ENCODE results near the gene FCRL1. TPM values are rescaled to one million over a fixed set of nuclear protein-coding genes. Genes with fewer than 3 reads are reported as not detected.

Gene FCRL1
- polyA plus RNA-seq, 6 donors from 2014 or later: 294 to 743 (median 458) TPM

- Mint-ChIP-seq H3K9me3 (peaks cover 0 to 5% (median 0%) of the 10 kb centered on the region in 7 donors), H3K27ac (peak overlapping the region in 2 of 6 donors; percentile 59 to 68), H3K27me3 (no peaks in the 10 kb centered on the region), H3K4me1 (peaks cover 29 to 52% (median 45%) of the 10 kb centered on the region in 3 donors), H3K4me3 (peak overlapping the region in 1 of 8 donors; percentile 20), H3K36me3 (no peaks in the 10 kb centered on the region)
- ATAC-seq (ENCODE audit: low read depth in 2 of 2): no peak
- DNase-seq: no peak
Measured at GRCh38 chr1:157831968-157832626, 12.2 kb upstream of the FCRL1 start.

DNA sequence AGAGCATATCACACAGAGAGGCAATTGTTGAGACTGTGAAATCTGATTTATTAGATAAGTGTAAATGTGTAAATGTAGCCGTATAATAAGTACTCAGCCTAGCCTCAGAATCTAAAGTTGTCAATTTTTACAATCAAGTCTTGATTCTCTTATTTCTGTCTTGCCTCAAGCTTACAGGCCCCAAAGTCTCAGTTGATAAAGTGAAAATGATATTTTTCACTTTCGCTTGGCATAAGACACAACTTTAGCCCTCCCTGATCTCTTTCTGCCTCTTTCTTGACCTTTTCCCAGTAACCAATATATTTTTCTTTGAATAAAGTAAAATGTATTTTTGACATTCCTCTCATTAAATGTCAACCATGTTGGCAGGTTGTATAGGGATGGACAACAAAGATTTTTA, 11.0 kb upstream of the FCRL1 start:
- peak overlapping the region in 2 of 6 donors; percentile 7 to 22 for H3K27ac Mint-ChIP-seq
- no peak for DNase-seq
- no peak for ATAC-seq (ENCODE audit: low read depth in 2 of 2)
- no peaks in the 10 kb centered on the region for H3K36me3 Mint-ChIP-seq
- H3K9me3 Mint-ChIP-seq: peaks cover 0 to 3% (median 0%) of the 10 kb centered on the region in 7 donors
- no peaks in the 10 kb centered on the region for H3K27me3 Mint-ChIP-seq
- no peak overlapping the region for H3K4me3 Mint-ChIP-seq
- H3K4me1 Mint-ChIP-seq: peaks cover 29 to 50% (median 45%) of the 10 kb centered on the region in 3 donors

DNA sequence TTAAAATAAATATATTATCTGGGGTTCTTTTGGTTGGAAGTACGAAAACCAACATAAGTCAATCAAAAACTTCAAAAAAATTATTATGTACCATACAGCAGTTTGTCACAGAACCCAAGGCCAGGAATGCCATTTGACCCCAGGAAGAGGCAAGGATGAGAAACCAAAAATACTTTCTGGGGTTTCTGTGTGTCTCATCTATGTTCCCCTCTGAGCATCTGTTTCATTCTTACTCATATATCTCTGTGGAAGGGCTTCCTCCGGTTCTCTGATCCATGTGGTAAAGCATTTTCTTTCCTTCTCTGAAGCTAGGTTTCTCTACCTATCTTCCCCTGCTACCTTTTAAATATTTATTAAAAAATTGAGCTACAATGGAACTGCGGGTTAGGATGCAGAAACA, 9.8 kb upstream of the FCRL1 start:
- H3K4me1 Mint-ChIP-seq: peaks cover 29 to 54% (median 50%) of the 10 kb centered on the region in 3 donors
- H3K27me3 Mint-ChIP-seq: no peaks in the 10 kb centered on the region
- H3K4me3 Mint-ChIP-seq: peak overlapping the region in 1 of 8 donors; percentile 1
- DNase-seq (no peak), ATAC-seq (ENCODE audit: low read depth in 2 of 2) (no peak)
- no peak overlapping the region for H3K27ac Mint-ChIP-seq
- H3K9me3 Mint-ChIP-seq: peaks cover 0 to 3% (median 0%) of the 10 kb centered on the region in 7 donors
- no peaks in the 10 kb centered on the region for H3K36me3 Mint-ChIP-seq

DNA sequence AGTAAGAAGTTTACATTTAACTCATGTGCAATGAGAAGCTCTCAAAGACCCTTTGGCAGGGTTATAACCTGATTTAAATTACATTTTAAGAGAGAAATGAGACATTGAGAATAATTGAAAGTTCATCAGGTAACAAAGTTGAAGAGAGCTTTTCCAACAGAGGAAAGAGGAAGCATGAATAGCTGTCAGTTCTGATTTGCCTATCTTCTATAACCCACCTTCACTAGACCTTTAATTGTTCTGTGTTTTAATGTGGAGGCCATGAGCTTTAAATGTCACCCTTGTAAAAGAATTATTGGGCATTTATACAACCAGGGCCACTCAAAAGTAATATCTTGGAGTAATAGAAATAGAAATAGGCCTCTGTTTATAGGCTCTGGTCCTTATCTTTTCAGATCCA, 9.3 kb upstream of the FCRL1 start:
- Mint-ChIP-seq H3K9me3 (peaks cover 0 to 3% (median 0%) of the 10 kb centered on the region in 7 donors), H3K27ac (no peak overlapping the region), H3K4me3 (peak overlapping the region in 3 of 8 donors; percentile 2 to 61 (median 4)), H3K36me3 (no peaks in the 10 kb centered on the region), H3K27me3 (no peaks in the 10 kb centered on the region), H3K4me1 (peaks cover 32 to 59% (median 46%) of the 10 kb centered on the region in 3 donors)
- ATAC-seq (ENCODE audit: low read depth in 2 of 2) (peak; percentile 74), DNase-seq (no peak)

GRCh38 chr1:157820299-157820698, 379 bp upstream of the FCRL1 start:
- Mint-ChIP-seq H3K27me3 (no peaks in the 10 kb centered on the region), H3K36me3 (peaks cover 11 to 13% of the 10 kb centered on the region in 2 donors), H3K9me3 (no peaks in the 10 kb centered on the region), H3K27ac (peak overlapping the region in 2 of 6 donors; percentile 43 to 92), H3K4me3 (no peak overlapping the region), H3K4me1 (peaks cover 37 to 61% (median 40%) of the 10 kb centered on the region in 3 donors)
- no peak for DNase-seq
- ATAC-seq (ENCODE audit: low read depth in 2 of 2): peak; percentile 5

DNA sequence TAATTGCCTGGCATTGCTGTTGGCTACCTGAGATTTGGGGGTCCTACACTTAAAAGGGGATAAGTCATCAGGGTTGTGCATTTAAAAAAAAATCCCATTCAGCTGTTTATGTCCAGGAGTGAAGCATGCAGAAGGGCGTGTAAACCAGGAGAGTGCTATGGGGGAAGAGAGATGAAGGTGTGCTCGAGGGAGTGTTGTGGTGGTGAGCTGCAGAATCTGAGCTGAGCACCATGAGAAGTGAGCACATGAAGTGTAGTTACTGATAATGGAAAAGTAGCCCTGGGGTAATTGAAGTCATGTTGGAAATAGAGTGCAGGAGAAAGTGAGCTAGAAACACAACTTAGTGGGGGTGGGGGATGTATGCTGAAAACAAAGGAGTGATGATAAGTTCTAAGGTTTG, 705 bp downstream of the FCRL1 start:
- H3K4me3 Mint-ChIP-seq: no peak overlapping the region
- H3K27me3 Mint-ChIP-seq: no peaks in the 10 kb centered on the region
- peaks cover 42 to 57% (median 42%) of the 10 kb centered on the region in 3 donors for H3K4me1 Mint-ChIP-seq
- peaks cover 19 to 21% of the 10 kb centered on the region in 2 donors for H3K36me3 Mint-ChIP-seq
- DNase-seq (no peak), ATAC-seq (ENCODE audit: low read depth in 2 of 2) (no peak)
- no peak overlapping the region for H3K27ac Mint-ChIP-seq
- no peaks in the 10 kb centered on the region for H3K9me3 Mint-ChIP-seq

GRCh38 chr1:157813269-157813668, 6.7 kb downstream of the FCRL1 start:
- DNase-seq (no peak), ATAC-seq (ENCODE audit: low read depth in 2 of 2) (no peak)
- peaks cover 57 to 76% (median 66%) of the 10 kb centered on the region in 3 donors for H3K4me1 Mint-ChIP-seq
- H3K27ac Mint-ChIP-seq: peak overlapping the region in 5 of 6 donors; percentile 79 to 96 (median 91)
- H3K36me3 Mint-ChIP-seq: peaks cover 57 to 58% of the 10 kb centered on the region in 2 donors
- peaks cover 0 to 7% (median 4%) of the 10 kb centered on the region in 7 donors for H3K9me3 Mint-ChIP-seq
- no peak overlapping the region for H3K4me3 Mint-ChIP-seq
- no peaks in the 10 kb centered on the region for H3K27me3 Mint-ChIP-seq

- peaks cover 77 to 96% (median 88%) of the 10 kb centered on the region in 3 donors for H3K4me1 Mint-ChIP-seq
Measured at GRCh38 chr1:157806431-157807149, 13.3 kb downstream of the FCRL1 start.

DNA sequence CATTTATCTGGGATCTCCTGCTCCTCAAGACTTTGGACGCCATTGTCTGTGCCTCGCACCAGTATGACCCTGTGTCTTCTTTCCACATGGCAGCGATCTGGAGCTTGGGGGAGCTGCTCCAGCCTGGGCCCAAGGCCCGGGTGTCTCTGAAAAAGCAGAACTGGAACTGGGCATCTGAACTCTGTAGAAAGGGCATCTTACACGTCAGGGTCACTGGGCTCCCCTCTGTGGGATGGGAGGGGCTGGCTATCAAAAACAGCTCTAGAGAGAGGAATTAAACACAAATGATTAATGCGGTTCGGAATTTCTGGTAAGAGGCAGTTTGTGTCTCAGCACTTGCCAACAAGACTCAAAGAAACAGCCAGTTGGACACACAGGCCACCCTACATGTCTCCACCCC, 16.1 kb downstream of the FCRL1 start:
- H3K27ac Mint-ChIP-seq: peak overlapping the region; percentile 83 to 99 (median 94)
- DNase-seq (peak; percentile 31), ATAC-seq (ENCODE audit: low read depth in 2 of 2) (no peak)
- H3K9me3 Mint-ChIP-seq: no peaks in the 10 kb centered on the region
- H3K36me3 Mint-ChIP-seq: peaks cover 35 to 46% of the 10 kb centered on the region in 2 donors
- peak overlapping the region in 7 of 8 donors; percentile 62 to 91 (median 79) for H3K4me3 Mint-ChIP-seq
- peaks cover 79 to 97% (median 97%) of the 10 kb centered on the region in 3 donors for H3K4me1 Mint-ChIP-seq
- H3K27me3 Mint-ChIP-seq: no peaks in the 10 kb centered on the region

More at GRCh38 chr1:157806431-157807149, 13.3 kb downstream of the FCRL1 start:
- Mint-ChIP-seq H3K27ac (peak overlapping the region; percentile 83 to 99 (median 96)), H3K9me3 (no peaks in the 10 kb centered on the region), H3K4me3 (peak overlapping the region; percentile 56 to 93 (median 84)), H3K27me3 (no peaks in the 10 kb centered on the region), H3K36me3 (peaks cover 48 to 52% of the 10 kb centered on the region in 2 donors)
- ATAC-seq (ENCODE audit: low read depth in 2 of 2) (peak; percentile 95 to 96), DNase-seq (peak; percentile 88)

GRCh38 chr1:157799996-157800395, 19.9 kb downstream of the FCRL1 start:
- Mint-ChIP-seq H3K4me1 (peaks cover 59 to 84% (median 77%) of the 10 kb centered on the region in 3 donors), H3K36me3 (peaks cover 39 to 48% of the 10 kb centered on the region in 2 donors), H3K4me3 (no peak overlapping the region), H3K27me3 (no peaks in the 10 kb centered on the region), H3K27ac (peak overlapping the region in 2 of 6 donors; percentile 29 to 74), H3K9me3 (peaks cover 0 to 1% (median 0%) of the 10 kb centered on the region in 7 donors)
- no peak for DNase-seq
- ATAC-seq (ENCODE audit: low read depth in 2 of 2): no peak

DNA sequence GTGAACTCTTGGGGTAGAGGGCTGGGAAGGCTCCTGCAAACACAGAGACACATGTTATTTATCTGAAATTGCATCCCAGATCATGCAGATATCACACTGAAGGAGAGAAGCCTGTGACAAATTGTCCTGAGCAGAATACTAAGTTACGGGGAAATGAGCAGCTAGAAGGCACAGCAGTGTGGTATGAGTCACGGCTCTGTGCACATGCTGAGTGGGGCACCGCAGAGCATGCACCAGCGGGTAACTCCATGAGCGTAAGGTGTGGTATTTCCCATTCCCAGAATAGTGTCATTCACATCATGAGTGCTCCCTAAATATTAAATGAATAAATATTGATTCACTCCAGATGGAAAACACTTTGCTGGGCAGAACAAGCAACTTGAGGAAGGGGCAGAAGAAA, 21.7 kb downstream of the FCRL1 start:
- ATAC-seq (ENCODE audit: low read depth in 2 of 2) (peak; percentile 74 to 88), DNase-seq (no peak)
- peaks cover 43 to 66% (median 61%) of the 10 kb centered on the region in 3 donors for H3K4me1 Mint-ChIP-seq
- H3K27me3 Mint-ChIP-seq: no peaks in the 10 kb centered on the region
- peaks cover 2 to 13% (median 11%) of the 10 kb centered on the region in 7 donors for H3K9me3 Mint-ChIP-seq
- peaks cover 37 to 53% of the 10 kb centered on the region in 2 donors for H3K36me3 Mint-ChIP-seq
- peak overlapping the region in 7 of 8 donors; percentile 13 to 81 (median 51) for H3K4me3 Mint-ChIP-seq
- H3K27ac Mint-ChIP-seq: peak overlapping the region; percentile 52 to 92 (median 80)

- H3K4me1 Mint-ChIP-seq: peaks cover 82 to 94% (median 90%) of the 10 kb centered on the region in 3 donors
Measured at GRCh38 chr1:157785248-157785647, 34.7 kb downstream of the FCRL1 start.

DNA sequence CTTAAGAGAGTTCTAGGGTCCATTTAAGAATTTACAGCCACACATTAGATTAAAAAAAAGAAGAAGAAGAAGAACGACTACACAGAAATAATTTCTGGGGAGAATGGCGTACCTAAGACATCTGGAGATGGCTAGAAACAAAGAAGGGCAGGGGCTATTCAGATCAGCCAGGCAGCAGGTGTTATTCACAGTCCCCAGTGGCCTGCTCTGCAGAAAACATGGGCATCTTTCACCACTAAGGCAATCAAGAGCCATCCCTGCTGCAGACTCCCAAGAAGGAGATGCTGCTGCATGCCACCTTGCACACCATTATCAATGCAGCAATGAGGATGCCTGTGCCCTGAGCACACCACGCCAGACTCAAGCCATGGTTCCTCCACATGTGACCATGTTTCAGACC, 35.1 kb downstream of the FCRL1 start:
- peak overlapping the region; percentile 29 to 82 (median 63) for H3K4me3 Mint-ChIP-seq

More at GRCh38 chr1:157785248-157785647, 34.7 kb downstream of the FCRL1 start:
- peak overlapping the region in 7 of 8 donors; percentile 29 to 82 (median 63) for H3K4me3 Mint-ChIP-seq
- DNase-seq (peak; percentile 31), ATAC-seq (ENCODE audit: low read depth in 2 of 2) (peak; percentile 21 to 23)
- no peaks in the 10 kb centered on the region for H3K9me3 Mint-ChIP-seq
- H3K36me3 Mint-ChIP-seq: peaks cover 20 to 22% of the 10 kb centered on the region in 2 donors
- H3K27ac Mint-ChIP-seq: peak overlapping the region; percentile 34 to 90 (median 71)
- H3K27me3 Mint-ChIP-seq: no peaks in the 10 kb centered on the region

More for the DNA sequence above, 35.1 kb downstream of the FCRL1 start:
- DNase-seq (no peak), ATAC-seq (ENCODE audit: low read depth in 2 of 2) (no peak)
- peaks cover 18% of the 10 kb centered on the region in 2 donors for H3K36me3 Mint-ChIP-seq
- peaks cover 83 to 97% (median 91%) of the 10 kb centered on the region in 3 donors for H3K4me1 Mint-ChIP-seq
- H3K9me3 Mint-ChIP-seq: no peaks in the 10 kb centered on the region
- H3K27me3 Mint-ChIP-seq: no peaks in the 10 kb centered on the region
- H3K27ac Mint-ChIP-seq: peak overlapping the region in 4 of 6 donors; percentile 58 to 90 (median 76)
